AG09319 (cell line): ENCODE results near the gene ENOX2.

Source experiments
- DNase-seq: peaks from one replicate; pipeline ENCODE4 v3.0.0-alpha.2; 2010; ENCODE audit warnings: low read depth; ENCODE audit errors: extremely low read depth
- CTCF ChIP-seq: IDR thresholded peaks from 2 replicates; pipeline ENCODE4 v1.5.1; 2011; ENCODE audit warnings: low read depth, mild to moderate bottlenecking, inconsistent platforms, low read length, moderate library complexity

The ENOX2 gene

DNA sequence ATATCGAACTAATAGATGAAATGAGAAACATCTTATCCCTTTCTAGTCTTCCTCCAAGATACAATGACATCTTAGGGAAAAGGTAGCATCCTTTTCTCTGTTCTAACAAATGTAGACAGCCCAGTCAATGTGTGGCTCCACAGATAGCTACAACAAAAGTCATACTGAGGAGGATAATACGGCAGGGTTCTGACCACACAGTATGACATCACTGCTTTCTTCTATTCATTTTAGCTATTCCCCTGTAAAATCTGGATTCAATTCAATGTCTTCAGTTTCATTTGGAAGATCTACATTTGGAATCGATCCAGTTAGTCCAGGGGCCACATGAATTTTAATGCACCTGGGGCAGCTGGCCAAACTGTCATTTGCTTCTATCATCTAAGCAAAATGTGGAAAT lies 51.4 kb downstream of the ENOX2 start:
- no peak for TF ChIP-seq CTCF
- no peak for DNase-seq

- TF ChIP-seq CTCF: no peak
- no peak for DNase-seq
Observed at GRCh38 chrX:130848763-130849162, 54.2 kb downstream of the ENOX2 start.

GRCh38 chrX:130846746-130847145 lies 56.3 kb downstream of the ENOX2 start:
- no peak for TF ChIP-seq CTCF
- DNase-seq: no peak

- no peak for DNase-seq
- no peak for TF ChIP-seq CTCF
Observed at GRCh38 chrX:130841776-130842175, 61.2 kb downstream of the ENOX2 start.

DNA sequence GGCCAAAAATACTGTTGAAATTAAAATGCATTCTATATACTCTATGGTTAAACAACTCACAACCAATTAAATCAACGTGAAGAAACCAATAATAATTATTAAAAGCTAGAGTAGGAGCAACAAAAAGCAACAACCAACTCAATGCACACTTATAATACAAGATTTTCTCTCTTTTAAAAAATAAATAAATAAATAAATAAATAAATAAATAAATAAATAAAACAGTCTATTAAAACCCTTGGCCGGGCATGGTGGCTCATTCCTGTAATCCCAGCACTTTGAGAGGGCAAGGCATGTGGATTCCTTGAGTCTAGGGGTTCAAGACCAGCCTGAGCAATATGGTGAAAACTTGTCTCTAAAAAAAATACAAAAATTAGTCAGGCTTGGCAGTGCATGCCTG lies 62.7 kb downstream of the ENOX2 start:
- TF ChIP-seq CTCF: no peak
- DNase-seq: no peak

DNA sequence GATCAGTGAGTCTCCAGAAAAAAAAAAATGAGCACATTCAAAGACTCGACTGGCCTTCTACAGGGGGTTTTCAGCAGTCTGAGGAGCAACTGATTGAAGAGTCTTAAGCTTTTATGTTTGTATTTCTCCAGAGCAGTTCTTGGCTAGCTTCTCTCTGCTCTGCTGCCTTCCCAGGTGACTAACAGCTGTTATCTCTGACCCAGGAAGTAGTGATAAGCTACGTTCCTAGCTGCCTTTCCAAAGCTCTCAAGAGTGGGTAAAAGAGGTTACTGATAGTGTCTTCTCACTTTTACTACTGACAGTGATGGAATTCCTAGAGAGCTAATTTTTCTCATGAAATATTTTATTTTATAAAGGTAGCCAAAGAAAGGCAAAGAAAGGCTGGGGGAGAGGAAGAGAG lies 66.6 kb downstream of the ENOX2 start:
- no peak for DNase-seq
- no peak for TF ChIP-seq CTCF

DNA sequence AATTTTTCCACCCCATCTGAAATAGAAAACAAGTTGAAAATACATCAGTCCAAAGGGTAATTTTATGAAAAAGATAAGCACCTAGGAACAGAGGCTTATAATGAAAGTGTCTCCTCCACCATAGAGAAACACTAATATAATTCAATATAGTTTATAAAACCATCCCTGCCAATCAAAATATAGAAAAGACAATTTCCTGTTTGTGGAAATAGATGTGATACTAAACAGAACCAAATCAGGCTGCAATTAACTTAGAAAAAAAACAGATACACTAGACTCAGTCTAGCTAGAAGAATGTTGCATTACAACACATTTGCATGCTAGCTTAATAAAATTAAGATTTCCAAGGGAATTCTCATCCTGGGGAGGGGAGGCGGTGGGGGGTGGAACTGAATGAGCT lies 68.2 kb downstream of the ENOX2 start:
- no peak for TF ChIP-seq CTCF
- DNase-seq: no peak
